ENCODE results near the gene TIMM8A. TPM values are rescaled to one million over a fixed set of nuclear protein-coding genes. Genes with fewer than 3 reads are reported as not detected.

Gene TIMM8A
- total RNA-seq = 2.6 and 3.9 TPM in 2 replicates

GRCh38 chrX:101348452-101349192, at the start of gene TIMM8A:
TSS of gene TIMM8A (minus strand) at chrX:101348742. CDS start at chrX:101348664, 78 bp downstream.

GRCh38 chrX:101390664-101391525, 42.4 kb upstream of the TIMM8A start, which contains the start of gene RPL36A:
TSS of gene RPL36A (plus strand) at chrX:101391011. CDS start at chrX:101391044, 33 bp downstream.

GRCh38 chrX:101385795-101386541, 37.4 kb upstream of the TIMM8A start, which contains the start of gene BTK:
TSS of gene BTK (minus strand) at chrX:101386191. CDS start at chrX:101375284, 10,907 bp downstream.

Other genes with a start within 250 kb of the TIMM8A start
- gene DRP2, start 129.0 kb downstream of the TIMM8A start, total RNA-seq = 0.06 TPM in 1 of 2 replicates, not detected in the other
- gene TAF7L, start 57.4 kb downstream of the TIMM8A start, total RNA-seq = 0.13 and 0.32 TPM in 2 replicates
- not detected in 2 replicates for gene BTK, start 37.4 kb upstream of the TIMM8A start, total RNA-seq
- gene RPL36A, start 42.3 kb upstream of the TIMM8A start, total RNA-seq = 499 and 727 TPM in 2 replicates
- gene GLA, start 59.2 kb upstream of the TIMM8A start, total RNA-seq = 21.2 and 22.3 TPM in 2 replicates
- 69.1 and 103 TPM in 2 replicates for gene HNRNPH2, start 59.5 kb upstream of the TIMM8A start, total RNA-seq
- 2.6 and 9.9 TPM in 2 replicates for gene ARMCX4, start 136.7 kb upstream of the TIMM8A start, total RNA-seq
- 27.8 and 37.9 TPM in 2 replicates for gene ARMCX1, start 201.8 kb upstream of the TIMM8A start, total RNA-seq

Data from bladder microvascular endothelial cell (primary cell).